GM18870 (cell line): ENCODE measurements around the gene BEST3.
A peak's percentile ranks its signal among the peaks of the same experiment; 100 is the strongest.

Experiments used
- ATAC-seq: cut with Tn5 transposase; IDR thresholded peaks from one replicate; pipeline ENCODE4 v1.9.1; 2021; ENCODE audit warnings: moderate library complexity; ENCODE audit not compliant: unreplicated experiment

Gene BEST3

GRCh38 chr12:69655616-69656340 is 43.3 kb downstream of the BEST3 start:
- no peak for ATAC-seq

GRCh38 chr12:69653703-69654102 is 45.4 kb downstream of the BEST3 start:
- no peak for ATAC-seq

- ATAC-seq = no peak
Measured at GRCh38 chr12:69651922-69652321, 47.2 kb downstream of the BEST3 start.

GRCh38 chr12:69649529-69649928 is 49.6 kb downstream of the BEST3 start:
- no peak for ATAC-seq

GRCh38 chr12:69648476-69648875 is 50.6 kb downstream of the BEST3 start:
- no peak for ATAC-seq

- ATAC-seq = no peak
Measured at GRCh38 chr12:69647178-69647577, 51.9 kb downstream of the BEST3 start.

GRCh38 chr12:69645031-69645430 is 54.1 kb downstream of the BEST3 start:
- no peak for ATAC-seq

- ATAC-seq = no peak
Measured at GRCh38 chr12:69644511-69644910, 54.6 kb downstream of the BEST3 start.

GRCh38 chr12:69642531-69642930 is 56.6 kb downstream of the BEST3 start:
- no peak for ATAC-seq

- ATAC-seq = no peak
Measured at GRCh38 chr12:69641546-69641945, 57.6 kb downstream of the BEST3 start.

- ATAC-seq = peak; percentile 84
Measured at GRCh38 chr12:69639400-69640016, 59.6 kb downstream of the BEST3 start.

GRCh38 chr12:69633061-69633460 is 66.0 kb downstream of the BEST3 start:
- ATAC-seq = no peak

- ATAC-seq = no peak
Measured at GRCh38 chr12:69630191-69630590, 68.9 kb downstream of the BEST3 start.

- no peak for ATAC-seq
Measured at GRCh38 chr12:69627501-69627900, 71.6 kb downstream of the BEST3 start.

GRCh38 chr12:69623970-69624369 is 75.1 kb downstream of the BEST3 start:
- ATAC-seq = no peak

GRCh38 chr12:69621551-69621950 is 77.6 kb downstream of the BEST3 start:
- ATAC-seq = no peak

GRCh38 chr12:69620921-69621320 is 78.2 kb downstream of the BEST3 start:
- ATAC-seq = no peak

GRCh38 chr12:69620077-69620476 is 79.0 kb downstream of the BEST3 start:
- ATAC-seq = no peak

- no peak for ATAC-seq
Measured at GRCh38 chr12:69619050-69619449, 80.1 kb downstream of the BEST3 start.

GRCh38 chr12:69616025-69616424 is 83.1 kb downstream of the BEST3 start:
- no peak for ATAC-seq

GRCh38 chr12:69613351-69613750 is 85.8 kb downstream of the BEST3 start:
- ATAC-seq = no peak

GRCh38 chr12:69610729-69611128 is 88.4 kb downstream of the BEST3 start, which contains the start of gene LRRC10:
Gene LRRC10 (minus strand): TSS chr12:69610907. CDS start chr12:69610838, 69 bp downstream.
- no peak for ATAC-seq

GRCh38 chr12:69610126-69610525 is 89.0 kb downstream of the BEST3 start:
- no peak for ATAC-seq
